ENCODE data around the gene USP22.
A peak's percentile ranks its signal among the peaks of the same experiment; 100 is the strongest.
"Not testable (repeated sequence)": the region's sequence is repeated elsewhere in the genome, so short reads cannot be mapped to it uniquely, and the experiment has no call there.

Gene USP22

DNA sequence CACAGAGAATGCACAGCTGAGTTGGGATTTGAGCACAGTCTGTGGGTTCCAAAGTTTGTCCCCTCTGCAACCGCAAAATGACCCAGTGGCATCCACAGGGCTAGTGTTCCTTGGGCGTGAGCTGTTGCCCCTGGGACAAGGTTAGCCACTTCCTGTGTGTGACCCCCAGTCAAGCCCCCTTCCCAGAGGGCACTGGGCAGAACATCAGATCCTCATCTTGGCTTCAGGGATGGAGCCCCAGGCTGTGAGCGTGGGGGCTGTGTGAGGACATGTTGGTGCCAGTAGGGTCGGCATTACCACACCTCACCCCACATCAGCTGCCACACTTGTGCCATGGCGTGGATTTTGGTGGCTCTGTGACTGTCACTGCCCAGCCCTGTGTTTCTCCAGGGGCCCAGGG lies 55.3 kb downstream of the USP22 start:
- H3K27ac Mint-ChIP-seq: no peak overlapping the region
- H3K9me3 Mint-ChIP-seq: no peaks in the 10 kb centered on the region
- H3K36me3 Mint-ChIP-seq (ENCODE audit: low read depth): no peaks in the 10 kb centered on the region
- H3K4me3 Mint-ChIP-seq: no peak overlapping the region
- H3K27me3 Mint-ChIP-seq: peaks cover 14% of the 10 kb centered on the region
- H3K4me1 Mint-ChIP-seq (ENCODE audit: low read depth): no peaks in the 10 kb centered on the region
- intact Hi-C loops (cut with micrococcal nuclease): no loop called here

DNA sequence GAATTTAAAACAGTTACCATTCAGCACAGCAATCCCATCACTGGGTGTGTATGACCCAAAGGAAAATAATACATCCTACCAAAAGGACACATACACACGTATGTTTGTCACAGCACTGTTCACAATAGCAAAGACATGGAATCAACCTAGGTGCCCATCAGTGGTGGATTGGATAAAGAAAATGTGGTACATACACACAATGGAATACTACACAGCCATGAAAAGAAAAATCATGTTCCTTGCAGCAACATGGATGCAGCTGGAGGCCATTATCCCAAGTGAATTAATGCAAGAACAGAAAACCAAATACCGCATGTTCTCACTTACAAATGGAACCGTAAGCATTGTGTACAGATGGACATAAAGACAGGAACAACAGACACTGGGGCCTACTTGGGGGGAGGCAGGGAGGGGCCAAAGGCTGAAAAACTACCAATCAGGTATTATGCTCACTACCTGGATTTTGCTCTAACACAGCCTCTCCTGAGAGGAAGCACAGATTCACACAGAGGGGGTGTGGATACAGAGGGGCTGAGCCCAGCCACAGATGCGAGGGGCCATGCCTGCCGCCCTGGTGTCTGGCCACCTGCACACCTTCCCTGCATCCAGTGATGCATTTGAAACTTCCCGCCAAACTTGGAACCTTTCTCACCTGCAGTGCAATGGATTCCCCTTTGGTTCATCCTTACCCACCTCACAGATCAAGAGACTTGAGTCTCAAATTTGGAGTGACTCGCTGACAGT lies 55.9 kb downstream of the USP22 start:
- Mint-ChIP-seq H3K27me3 (peaks cover 16% of the 10 kb centered on the region), H3K4me3 (no peak overlapping the region), H3K4me1 (ENCODE audit: low read depth) (no peaks in the 10 kb centered on the region), H3K9me3 (no peaks in the 10 kb centered on the region), H3K36me3 (ENCODE audit: low read depth) (no peaks in the 10 kb centered on the region), H3K27ac (no peak overlapping the region)
- intact Hi-C loops (cut with micrococcal nuclease): no loop called here

GRCh38 chr17:20983359-20983637 lies 59.5 kb downstream of the USP22 start:
- H3K4me3 Mint-ChIP-seq: no peak overlapping the region
- peaks cover 34% of the 10 kb centered on the region for H3K27me3 Mint-ChIP-seq
- no peaks in the 10 kb centered on the region for H3K9me3 Mint-ChIP-seq
- peaks cover 22% of the 10 kb centered on the region for H3K4me1 Mint-ChIP-seq (ENCODE audit: low read depth)
- no peaks in the 10 kb centered on the region for H3K36me3 Mint-ChIP-seq (ENCODE audit: low read depth)
- intact Hi-C loops (cut with micrococcal nuclease): no loop called here
- H3K27ac Mint-ChIP-seq: no peak overlapping the region

DNA sequence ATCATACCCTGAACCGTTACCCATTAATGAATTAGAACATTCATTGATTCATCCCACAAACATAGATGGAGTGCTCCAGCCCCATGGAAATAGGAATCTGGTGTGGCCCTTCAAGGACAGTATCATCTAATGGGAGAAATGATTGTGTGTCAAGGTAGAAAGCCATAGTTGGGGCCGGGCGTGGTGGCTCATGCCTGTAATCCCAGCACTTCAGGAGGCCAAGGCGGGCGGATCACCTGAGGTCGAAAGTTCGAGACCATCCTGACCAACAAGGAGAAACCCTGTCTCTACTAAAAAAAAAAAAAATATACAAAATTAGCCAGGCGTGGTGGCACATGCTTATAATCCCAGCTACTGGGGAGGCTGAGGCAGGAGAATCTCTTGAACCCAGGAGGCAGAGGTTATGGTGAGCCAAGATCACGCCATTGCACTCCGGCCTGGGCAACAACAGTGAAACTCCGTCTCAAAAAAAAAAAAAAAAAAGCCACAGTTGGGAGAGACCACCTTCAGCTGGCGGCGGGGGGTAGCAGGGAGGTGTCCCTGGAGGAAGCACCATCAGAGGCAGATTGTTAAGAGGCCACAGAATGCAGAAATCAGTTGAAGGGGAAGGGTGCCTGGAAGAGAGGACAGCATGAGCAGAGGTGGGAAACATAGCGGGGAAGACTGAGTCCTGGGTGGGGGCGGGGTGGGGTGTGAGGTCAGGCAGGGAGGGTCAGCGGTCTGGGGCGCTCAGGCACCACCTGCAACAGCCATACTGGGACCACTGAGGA lies 60.0 kb downstream of the USP22 start:
- Mint-ChIP-seq H3K4me1 (ENCODE audit: low read depth) (peaks cover 27% of the 10 kb centered on the region), H3K27ac (no peak overlapping the region), H3K27me3 (peaks cover 36% of the 10 kb centered on the region), H3K36me3 (ENCODE audit: low read depth) (no peaks in the 10 kb centered on the region), H3K9me3 (no peaks in the 10 kb centered on the region), H3K4me3 (no peak overlapping the region)
- intact Hi-C loops (cut with micrococcal nuclease): no loop called here

GRCh38 chr17:20981046-20981920 lies 61.5 kb downstream of the USP22 start:
- Mint-ChIP-seq H3K36me3 (ENCODE audit: low read depth) (no peaks in the 10 kb centered on the region), H3K27me3 (peaks cover 41% of the 10 kb centered on the region), H3K4me3 (no peak overlapping the region), H3K9me3 (no peaks in the 10 kb centered on the region), H3K4me1 (ENCODE audit: low read depth) (peaks cover 42% of the 10 kb centered on the region), H3K27ac (peak overlapping the region; percentile 27)
- intact Hi-C loops (cut with micrococcal nuclease): no loop called here

DNA sequence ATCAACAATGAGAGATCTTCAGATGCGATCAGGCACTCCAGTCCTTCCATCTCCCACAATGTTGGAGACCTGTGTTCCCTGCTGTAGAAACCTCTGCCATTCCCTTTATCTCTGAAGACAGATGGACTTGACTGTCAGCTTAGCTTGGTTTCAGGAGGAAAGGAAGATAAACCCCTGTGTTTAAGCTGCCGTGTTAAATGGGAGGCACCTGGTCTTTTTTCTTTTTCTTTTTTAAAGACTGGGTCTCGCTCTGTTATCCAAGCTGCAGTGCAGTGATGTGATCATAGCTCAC lies 63.1 kb downstream of the USP22 start:
- Mint-ChIP-seq H3K36me3 (ENCODE audit: low read depth) (no peaks in the 10 kb centered on the region), H3K9me3 (no peaks in the 10 kb centered on the region), H3K27ac (peak overlapping the region; percentile 48), H3K27me3 (peaks cover 52% of the 10 kb centered on the region), H3K4me3 (no peak overlapping the region), H3K4me1 (ENCODE audit: low read depth) (peaks cover 48% of the 10 kb centered on the region)
- intact Hi-C loops (cut with micrococcal nuclease): no loop called here

GRCh38 chr17:20979007-20979791 lies 63.6 kb downstream of the USP22 start:
- intact Hi-C loops (cut with micrococcal nuclease); H3K9me3 Mint-ChIP-seq; H3K4me3 Mint-ChIP-seq; H3K36me3 Mint-ChIP-seq (ENCODE audit: low read depth): not testable (repeated sequence)
- Mint-ChIP-seq H3K4me1 (ENCODE audit: low read depth) (peaks cover 48% of the 10 kb centered on the region), H3K27me3 (peaks cover 56% of the 10 kb centered on the region), H3K27ac (peak overlapping the region; percentile 48)

- Mint-ChIP-seq H3K27ac (peak overlapping the region; percentile 48), H3K4me1 (ENCODE audit: low read depth) (peaks cover 48% of the 10 kb centered on the region), H3K27me3 (peaks cover 59% of the 10 kb centered on the region)
- H3K9me3 Mint-ChIP-seq; H3K36me3 Mint-ChIP-seq (ENCODE audit: low read depth); intact Hi-C loops (cut with micrococcal nuclease); H3K4me3 Mint-ChIP-seq: not testable (repeated sequence)
Observed at GRCh38 chr17:20977609-20978253, 65.1 kb downstream of the USP22 start.

DNA sequence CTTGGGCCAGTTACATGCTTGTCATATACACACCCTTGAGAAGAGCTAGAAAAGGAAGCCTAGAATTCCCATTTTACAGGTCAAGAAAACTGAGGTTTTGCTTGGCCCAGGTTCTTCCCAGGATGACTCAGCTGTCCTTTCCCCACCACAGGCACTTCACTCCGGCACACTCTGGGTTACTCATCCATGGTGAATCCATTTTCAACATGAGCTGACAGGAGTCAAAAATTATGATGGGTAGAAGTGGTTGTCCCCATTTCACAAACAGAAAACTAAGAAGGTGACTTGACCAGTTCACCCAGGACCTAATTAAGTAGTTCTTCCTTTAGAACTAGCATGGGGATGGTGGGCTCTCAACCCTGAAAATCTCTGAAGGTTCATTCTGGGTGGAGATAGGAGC lies 67.2 kb downstream of the USP22 start:
- peaks cover 48% of the 10 kb centered on the region for H3K4me1 Mint-ChIP-seq (ENCODE audit: low read depth)
- H3K9me3 Mint-ChIP-seq: no peaks in the 10 kb centered on the region
- no peak overlapping the region for H3K4me3 Mint-ChIP-seq
- H3K27ac Mint-ChIP-seq: no peak overlapping the region
- intact Hi-C loops (cut with micrococcal nuclease): no loop called here
- peaks cover 46% of the 10 kb centered on the region for H3K27me3 Mint-ChIP-seq
- H3K36me3 Mint-ChIP-seq (ENCODE audit: low read depth): no peaks in the 10 kb centered on the region

DNA sequence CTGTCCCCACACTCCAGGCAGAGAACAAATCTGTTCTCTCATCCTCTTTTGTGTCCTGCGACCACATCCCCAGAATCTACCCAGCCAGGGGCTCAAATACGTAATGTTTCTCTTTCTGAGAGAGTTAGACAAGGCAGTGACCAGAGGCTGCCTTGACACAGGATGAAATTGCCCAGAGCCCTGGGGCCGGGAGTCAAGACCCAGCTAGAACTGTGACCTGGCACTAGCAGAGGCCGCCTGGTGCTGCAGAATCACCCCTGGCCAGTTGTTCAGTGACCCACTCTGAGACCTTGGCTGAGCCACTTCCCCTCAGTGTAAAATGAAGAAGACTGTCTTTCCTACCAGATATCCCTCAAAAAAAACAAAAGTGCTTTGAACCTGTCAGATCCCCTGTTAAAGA lies 72.5 kb downstream of the USP22 start:
- no peak overlapping the region for H3K27ac Mint-ChIP-seq
- H3K27me3 Mint-ChIP-seq: peaks cover 31% of the 10 kb centered on the region
- intact Hi-C loops (cut with micrococcal nuclease): no loop called here
- no peaks in the 10 kb centered on the region for H3K4me1 Mint-ChIP-seq (ENCODE audit: low read depth)
- no peak overlapping the region for H3K4me3 Mint-ChIP-seq
- no peaks in the 10 kb centered on the region for H3K9me3 Mint-ChIP-seq
- no peaks in the 10 kb centered on the region for H3K36me3 Mint-ChIP-seq (ENCODE audit: low read depth)

DNA sequence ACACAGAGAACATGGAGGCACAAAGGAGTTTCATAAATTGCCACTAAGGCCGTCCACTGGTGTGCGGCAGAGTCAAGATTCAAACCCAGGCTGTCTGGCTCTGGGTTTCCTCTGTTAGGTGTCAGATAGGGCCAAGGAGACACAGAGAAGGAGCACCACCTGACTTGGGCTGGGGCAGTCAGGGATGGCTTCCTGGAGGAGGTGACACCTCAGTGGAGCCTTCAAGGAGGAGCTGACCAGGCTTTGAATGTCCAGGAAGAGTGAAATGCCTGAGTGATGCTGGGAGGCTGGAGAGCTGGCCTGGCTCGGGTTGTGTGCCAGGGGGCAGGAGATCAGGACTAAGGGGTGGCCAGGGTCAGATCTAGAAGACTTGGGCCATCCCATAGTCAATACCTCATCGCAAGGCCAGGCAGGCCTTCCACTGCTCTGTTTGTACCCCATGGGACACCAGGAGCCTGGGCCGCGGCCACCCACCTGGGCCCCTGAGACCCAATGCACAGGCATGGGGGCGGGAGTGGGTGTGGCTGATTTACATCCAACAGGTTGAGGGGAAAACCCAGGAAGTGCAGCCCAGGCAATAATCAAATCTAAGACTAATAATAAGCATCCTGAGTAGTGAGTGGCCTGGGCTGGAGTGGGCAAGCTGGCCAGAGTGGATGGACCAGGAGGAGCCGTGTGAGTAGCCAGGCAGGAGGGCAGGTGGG lies 73.7 kb downstream of the USP22 start:
- Mint-ChIP-seq H3K27me3 (peaks cover 25% of the 10 kb centered on the region), H3K36me3 (ENCODE audit: low read depth) (no peaks in the 10 kb centered on the region), H3K27ac (peak overlapping the region; percentile 20), H3K9me3 (no peaks in the 10 kb centered on the region), H3K4me3 (no peak overlapping the region), H3K4me1 (ENCODE audit: low read depth) (no peaks in the 10 kb centered on the region)
- intact Hi-C loops (cut with micrococcal nuclease): no loop called here

DNA sequence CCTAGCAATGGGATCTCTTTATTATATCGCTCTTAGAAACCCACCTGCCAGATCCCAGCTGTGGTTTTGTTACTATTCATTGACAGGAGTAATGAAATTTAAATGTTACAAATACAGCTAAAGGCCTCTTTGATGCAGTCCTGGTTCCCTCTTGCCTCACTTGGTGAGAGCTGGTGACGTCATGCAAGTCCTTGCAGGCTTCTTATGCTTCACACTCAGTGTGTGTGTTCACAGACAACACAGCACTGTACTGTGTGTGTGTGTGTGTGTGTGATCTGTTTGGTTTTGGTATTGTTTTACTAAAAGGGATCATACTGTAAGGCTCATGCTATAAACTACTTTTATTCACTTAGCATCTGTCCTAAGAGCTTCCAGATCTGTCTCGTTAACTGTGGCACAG lies 75.0 kb downstream of the USP22 start:
- intact Hi-C loops (cut with micrococcal nuclease): no loop called here
- Mint-ChIP-seq H3K9me3 (no peaks in the 10 kb centered on the region), H3K36me3 (ENCODE audit: low read depth) (no peaks in the 10 kb centered on the region), H3K27ac (no peak overlapping the region), H3K4me1 (ENCODE audit: low read depth) (no peaks in the 10 kb centered on the region), H3K4me3 (no peak overlapping the region), H3K27me3 (peaks cover 28% of the 10 kb centered on the region)

GRCh38 chr17:20966870-20967269 lies 75.9 kb downstream of the USP22 start:
- intact Hi-C loops (cut with micrococcal nuclease): no loop called here
- H3K4me1 Mint-ChIP-seq (ENCODE audit: low read depth): no peaks in the 10 kb centered on the region
- H3K36me3 Mint-ChIP-seq (ENCODE audit: low read depth): no peaks in the 10 kb centered on the region
- no peaks in the 10 kb centered on the region for H3K9me3 Mint-ChIP-seq
- no peak overlapping the region for H3K27ac Mint-ChIP-seq
- H3K27me3 Mint-ChIP-seq: peaks cover 29% of the 10 kb centered on the region
- H3K4me3 Mint-ChIP-seq: no peak overlapping the region

Data from dendritic cell treated with granulocyte-macrophage colony-stimulating factor and Interleukin-4, amounts not matched to agents 40 ng/mL and 50 ng/mL, for 4 days (primary cell).